Measurements from ENCODE around the gene AP2M1.

DNA sequence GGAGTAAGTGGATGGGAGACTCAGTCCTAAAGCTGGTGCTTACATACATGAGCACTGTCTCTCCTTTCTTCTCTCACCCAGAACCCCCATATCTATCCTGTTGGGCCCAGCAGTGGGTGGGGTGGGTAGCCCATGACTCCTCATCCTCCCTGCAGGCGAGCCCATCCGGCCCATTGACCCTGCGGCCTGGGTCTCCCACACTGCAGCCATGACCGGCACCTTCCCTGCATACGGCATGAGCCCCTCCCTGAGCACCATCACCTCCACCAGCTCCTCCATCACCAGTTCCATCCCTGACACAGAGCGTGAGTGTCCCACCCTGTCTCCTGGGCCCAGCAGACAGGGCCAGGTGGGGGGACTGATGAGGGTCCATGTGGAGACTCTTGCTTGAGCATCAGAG, 8.0 kb upstream of the AP2M1 start:
- TF ChIP-seq GATA3 (IDR thresholded peaks at IDR 0.05; ENCODE audit: low read depth, low read length) (no peak), GATA2 (IDR thresholded peaks at IDR 0.05; ENCODE audit: low read depth, low read length) (no peak)

Measured in SH-SY5Y (cell line).